GM18520 (cell line): ENCODE data around the gene CBX8.

Experiments
- ATAC-seq: cut with Tn5 transposase; IDR thresholded peaks from one replicate; pipeline ENCODE4 v1.9.1; 2021; ENCODE audit not compliant: unreplicated experiment

CBX8 gene

DNA sequence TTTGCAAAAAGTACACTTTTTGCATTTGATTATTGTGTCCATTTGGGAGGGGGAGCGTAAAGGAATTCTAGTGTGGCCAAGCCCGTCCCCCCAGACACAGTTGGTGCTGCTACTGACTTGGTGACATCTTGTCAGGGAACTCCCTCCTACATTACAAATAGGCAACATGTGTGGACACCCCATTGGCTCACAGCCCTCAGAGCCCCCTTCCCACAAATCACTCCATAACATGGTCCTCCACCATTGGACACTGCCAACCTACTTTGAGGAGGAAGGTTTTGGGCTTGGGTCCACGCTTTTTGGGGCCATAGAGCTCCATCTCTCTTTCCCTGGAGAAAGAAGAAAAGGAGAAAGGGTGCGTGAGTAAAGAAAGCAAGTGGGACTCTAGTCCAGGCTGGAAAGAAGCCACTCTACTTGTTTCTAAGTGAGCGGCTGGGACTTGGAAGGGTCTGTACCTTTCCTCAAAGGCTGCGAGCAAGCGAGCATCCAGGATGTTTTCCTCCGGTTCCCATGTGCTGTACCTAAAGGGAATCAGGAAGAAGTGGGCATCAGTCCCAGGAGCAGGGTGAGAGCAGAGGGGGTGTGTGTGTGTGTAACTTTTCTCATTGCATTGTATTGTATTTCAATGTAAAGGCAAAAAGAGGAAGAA lies 958 bp downstream of the CBX8 start:
- no peak for ATAC-seq

DNA sequence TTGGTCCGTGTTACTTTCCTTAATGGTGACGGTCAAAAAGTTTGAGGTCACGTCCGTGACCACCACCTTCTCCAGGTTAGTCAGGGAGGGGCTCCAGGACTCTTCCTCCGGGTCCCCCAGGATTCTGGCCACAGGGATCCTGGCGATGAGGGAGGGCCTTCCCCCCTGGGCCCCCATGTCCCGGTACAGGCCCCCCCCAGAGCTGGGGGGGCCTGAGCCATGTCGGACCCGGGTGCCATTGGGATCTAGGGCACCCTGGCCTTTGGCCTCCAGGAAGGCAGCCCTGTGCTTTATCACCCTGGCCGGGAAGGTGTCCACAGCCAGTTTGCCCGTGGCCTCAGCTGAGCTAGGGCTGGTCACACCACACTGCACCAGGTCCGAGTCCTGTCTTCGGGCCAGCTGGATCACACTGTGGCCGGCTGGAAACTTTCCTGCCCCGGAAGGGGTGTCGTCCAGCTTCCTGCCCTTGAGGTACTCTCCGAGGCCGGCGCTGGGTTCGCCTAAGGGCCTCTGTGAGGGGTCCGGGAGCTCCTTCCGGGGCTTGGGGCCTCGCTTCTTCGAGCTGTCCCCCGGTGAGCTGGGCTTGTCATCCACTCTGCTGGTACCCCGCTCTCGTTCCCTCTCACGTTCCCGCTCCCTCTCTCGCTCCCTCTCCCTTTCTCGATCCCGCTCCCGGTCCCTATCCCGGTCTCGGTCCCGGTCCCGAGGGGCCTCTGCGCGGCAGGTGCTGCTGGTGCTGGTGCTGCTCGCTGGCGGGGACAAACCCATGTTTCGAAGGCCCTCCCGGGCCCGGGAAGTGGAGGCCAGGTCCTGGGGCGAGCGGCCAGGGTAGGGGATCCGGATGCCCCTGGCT lies 2.0 kb downstream of the CBX8 start:
- ATAC-seq = no peak

GRCh38 chr17:79793924-79794304 lies 3.0 kb downstream of the CBX8 start:
- no peak for ATAC-seq

DNA sequence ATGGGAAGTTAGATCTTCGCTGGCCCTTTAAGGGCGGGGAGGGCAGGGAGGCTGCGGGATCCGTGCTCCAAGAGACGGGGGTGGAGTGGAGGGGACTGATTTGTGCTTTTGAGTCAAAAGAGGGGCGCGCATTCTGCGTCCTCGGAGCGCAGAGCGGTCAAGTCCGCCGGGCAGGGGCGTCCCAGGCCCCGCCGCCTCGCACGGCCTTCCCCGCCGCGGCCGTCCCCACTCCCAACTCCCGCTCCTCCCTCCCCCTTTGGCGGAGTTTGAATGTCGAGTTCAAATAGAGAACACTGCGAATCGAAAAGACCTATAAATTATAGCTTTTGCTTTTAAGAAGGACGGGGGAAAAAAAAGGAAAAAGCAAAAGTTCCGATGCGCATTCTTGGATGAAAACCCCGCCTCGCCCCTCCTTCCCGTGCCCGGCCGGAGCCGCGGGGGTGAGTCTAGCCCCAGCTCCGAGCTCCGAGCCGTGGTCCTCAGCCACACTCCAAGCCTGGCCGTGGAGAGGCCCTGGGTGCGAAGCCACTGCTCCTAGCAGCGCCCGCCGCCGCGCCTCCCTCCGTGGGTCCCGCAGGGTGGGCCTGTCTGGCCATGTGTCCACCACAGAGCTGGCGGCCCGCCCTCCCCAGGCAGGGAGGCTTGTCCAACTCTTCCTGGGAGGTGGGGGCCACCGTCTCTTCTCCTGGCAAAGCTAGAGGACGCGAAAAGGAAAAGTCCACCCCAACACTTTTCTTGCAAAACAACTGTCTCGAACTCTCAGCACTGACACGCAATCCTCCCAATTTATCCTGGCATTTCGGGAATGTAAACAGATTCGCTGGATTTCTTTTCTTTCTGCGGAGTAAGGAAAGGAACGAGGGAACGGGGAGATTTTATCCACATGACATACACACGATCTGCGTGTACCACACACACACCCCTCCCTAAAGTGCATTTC lies 3.6 kb downstream of the CBX8 start:
- ATAC-seq = no peak

DNA sequence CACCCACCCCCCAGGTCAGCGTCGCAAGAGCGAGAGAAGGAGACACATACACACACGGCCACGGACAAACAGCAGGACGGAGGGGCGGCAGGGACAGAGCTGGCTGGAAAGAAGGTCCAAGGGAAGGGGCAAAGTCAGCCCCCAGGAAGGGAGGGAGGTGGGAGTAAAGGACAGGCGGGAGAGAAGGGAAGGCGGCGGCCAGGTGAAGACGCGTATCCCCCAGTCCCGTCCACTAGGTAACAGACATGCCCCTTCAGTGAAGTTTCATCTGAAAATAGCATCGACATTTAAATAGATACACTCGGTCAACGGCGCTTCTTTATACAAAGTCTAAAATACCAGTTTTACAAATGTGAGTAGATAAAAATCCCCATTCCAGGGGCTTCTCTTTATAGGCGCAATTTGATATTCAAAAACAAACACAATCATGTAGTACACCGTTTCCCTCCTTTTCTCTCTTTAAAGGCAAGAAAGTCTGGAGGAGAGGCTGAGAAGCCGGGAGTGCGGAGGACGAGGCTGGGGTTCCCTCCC lies 4.5 kb downstream of the CBX8 start:
- ATAC-seq = no peak

DNA sequence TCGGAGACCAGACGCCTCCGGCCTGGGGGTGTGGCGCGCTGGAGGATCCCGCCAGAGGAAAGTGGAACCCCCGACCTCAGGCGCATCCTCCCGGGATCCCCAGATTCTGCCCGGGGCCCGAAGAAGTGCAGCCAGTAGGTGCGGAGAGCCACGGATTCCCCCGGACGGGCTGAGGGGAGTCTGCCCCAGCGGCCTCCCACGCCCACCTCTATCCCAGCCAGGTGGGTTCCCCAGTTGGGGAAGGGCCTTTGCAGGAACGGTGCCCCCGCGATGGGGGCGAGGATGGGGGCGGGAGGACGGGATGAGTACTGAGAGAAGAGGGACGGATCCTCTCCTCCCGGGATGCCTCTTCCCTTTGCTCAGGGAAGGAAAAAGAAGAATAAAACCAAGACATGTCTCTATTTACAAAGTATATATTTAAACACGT lies 5.1 kb downstream of the CBX8 start:
- no peak for ATAC-seq

- no peak for ATAC-seq
These were observed 5.8 kb downstream of the CBX8 start for GRCh38 chr17:79790805-79791734.

- ATAC-seq = no peak
These were observed 6.7 kb downstream of the CBX8 start for GRCh38 chr17:79789943-79790804.

GRCh38 chr17:79788989-79789942 lies 7.6 kb downstream of the CBX8 start:
- ATAC-seq = no peak

GRCh38 chr17:79788455-79788854 lies 8.4 kb downstream of the CBX8 start:
- no peak for ATAC-seq

GRCh38 chr17:79786930-79787643 lies 9.8 kb downstream of the CBX8 start:
- ATAC-seq = no peak

DNA sequence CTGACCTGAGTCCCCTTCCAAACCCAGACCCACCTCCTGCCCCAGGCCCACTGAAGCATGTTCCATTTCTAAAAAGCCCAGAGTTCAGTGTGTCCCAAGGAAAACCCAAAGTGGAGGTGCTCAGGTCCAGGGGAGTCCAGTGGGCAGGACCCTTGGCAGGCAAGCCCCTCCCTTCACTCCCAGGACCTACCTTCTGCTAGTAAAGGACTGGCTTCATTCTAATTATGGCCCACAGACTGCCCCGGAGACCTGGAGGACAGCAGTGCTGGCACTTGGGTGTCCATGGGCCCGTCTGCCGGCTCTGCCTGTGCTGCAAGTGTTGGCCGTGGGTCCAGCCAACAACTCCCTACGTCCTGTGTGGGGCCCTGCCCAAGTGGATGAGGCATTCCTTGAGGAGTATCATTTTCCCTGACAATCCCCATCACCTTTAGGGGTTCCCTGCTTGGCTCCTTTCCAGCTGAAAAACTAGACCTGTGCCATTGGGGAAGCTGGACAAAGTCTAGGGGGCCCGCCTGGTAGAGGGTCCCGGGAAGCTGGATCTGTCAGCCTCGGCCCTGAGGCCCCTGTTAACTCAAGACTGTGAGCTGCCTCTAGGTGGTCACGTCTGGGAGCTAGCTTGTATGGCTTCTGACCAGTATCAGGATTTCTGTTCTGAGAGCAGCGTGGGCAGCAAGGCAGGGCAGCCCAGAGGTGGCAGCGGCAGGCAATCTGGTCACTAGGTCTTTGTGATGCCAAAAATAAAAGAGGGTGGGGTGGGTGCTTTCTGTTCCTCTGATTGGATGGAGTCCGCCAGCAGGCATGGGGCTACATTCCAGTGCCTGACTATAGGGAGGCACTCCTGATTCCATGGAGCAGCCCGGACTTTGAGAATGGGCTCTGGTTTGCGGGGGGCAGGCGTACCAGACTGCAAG lies 10.7 kb downstream of the CBX8 start:
- no peak for ATAC-seq

GRCh38 chr17:79785017-79785899 lies 11.6 kb downstream of the CBX8 start:
- no peak for ATAC-seq

DNA sequence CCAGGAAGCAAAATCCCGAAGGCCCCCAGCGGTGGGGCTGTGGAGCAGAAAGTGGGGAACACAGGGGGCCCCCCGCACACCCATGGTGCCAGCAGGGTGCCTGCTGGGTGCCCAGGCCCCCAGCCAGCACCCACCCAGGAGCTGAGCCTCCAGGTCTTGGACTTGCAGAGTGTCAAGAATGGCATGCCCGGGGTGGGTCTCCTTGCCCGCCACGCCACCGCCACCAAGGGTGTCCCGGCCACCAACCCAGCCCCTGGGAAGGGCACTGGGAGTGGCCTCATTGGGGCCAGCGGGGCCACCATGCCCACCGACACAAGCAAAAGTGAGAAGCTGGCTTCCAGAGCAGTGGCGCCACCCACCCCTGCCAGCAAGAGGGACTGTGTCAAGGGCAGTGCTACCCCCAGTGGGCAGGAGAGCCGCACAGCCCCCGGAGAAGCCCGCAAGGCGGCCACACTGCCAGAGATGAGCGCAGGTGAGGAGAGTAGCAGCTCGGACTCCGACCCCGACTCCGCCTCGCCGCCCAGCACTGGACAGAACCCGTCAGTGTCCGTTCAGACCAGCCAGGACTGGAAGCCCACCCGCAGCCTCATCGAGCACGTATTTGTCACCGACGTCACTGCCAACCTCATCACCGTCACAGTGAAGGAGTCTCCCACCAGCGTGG lies 12.4 kb downstream of the CBX8 start:
- no peak for ATAC-seq

DNA sequence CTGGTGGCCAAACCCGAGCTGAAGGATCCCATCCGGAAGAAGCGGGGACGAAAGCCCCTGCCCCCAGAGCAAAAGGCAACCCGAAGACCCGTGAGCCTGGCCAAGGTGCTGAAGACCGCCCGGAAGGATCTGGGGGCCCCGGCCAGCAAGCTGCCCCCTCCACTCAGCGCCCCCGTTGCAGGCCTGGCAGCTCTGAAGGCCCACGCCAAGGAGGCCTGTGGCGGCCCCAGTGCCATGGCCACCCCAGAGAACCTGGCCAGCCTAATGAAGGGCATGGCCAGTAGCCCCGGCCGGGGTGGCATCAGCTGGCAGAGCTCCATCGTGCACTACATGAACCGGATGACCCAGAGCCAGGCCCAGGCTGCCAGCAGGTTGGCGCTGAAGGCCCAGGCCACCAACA lies 13.0 kb downstream of the CBX8 start:
- no peak for ATAC-seq
